GM20431 (cell line): Measurements from ENCODE around the gene RANBP17.

Source experiments
- in situ Hi-C: fragments of 300-500 bp; cut with MseI, MboI; formaldehyde crosslinking; loops from one replicate; pipeline ENCODE4 v1.15.0; 2020; ENCODE audit warnings: low sequenced_read_pairs; ENCODE audit not compliant: unreplicated experiment

RANBP17 gene

GRCh38 chr5:171309276-171310211 is 447.7 kb downstream of the RANBP17 start:
- in situ Hi-C loops, result no loop called here

- in situ Hi-C loops, result no loop called here
These were observed 448.5 kb downstream of the RANBP17 start for GRCh38 chr5:171310212-171310818.

GRCh38 chr5:171310819-171311321 is 449.1 kb downstream of the RANBP17 start:
- in situ Hi-C loops, result no loop called here

GRCh38 chr5:171311322-171312077 is 449.7 kb downstream of the RANBP17 start:
- in situ Hi-C loops, result no loop called here

GRCh38 chr5:171312129-171312974 is 450.5 kb downstream of the RANBP17 start:
- in situ Hi-C loops, result no loop called here

- in situ Hi-C loops, result no loop called here
These were observed 451.8 kb downstream of the RANBP17 start for GRCh38 chr5:171313481-171314206.

- in situ Hi-C loops, result no loop called here
These were observed 453.0 kb downstream of the RANBP17 start for GRCh38 chr5:171314728-171315385.

GRCh38 chr5:171315386-171315891 is 453.6 kb downstream of the RANBP17 start:
- in situ Hi-C loops, result no loop called here

GRCh38 chr5:171315925-171316257 is 454.1 kb downstream of the RANBP17 start:
- in situ Hi-C loops, result no loop called here

GRCh38 chr5:171316258-171317121 is 454.7 kb downstream of the RANBP17 start:
- in situ Hi-C loops, result no loop called here

GRCh38 chr5:171317230-171317629 is 455.4 kb downstream of the RANBP17 start:
- in situ Hi-C loops, result no loop called here

- in situ Hi-C loops, result no loop called here
These were observed 456.2 kb downstream of the RANBP17 start for GRCh38 chr5:171318026-171318425.

- in situ Hi-C loops, result no loop called here
These were observed 459.6 kb downstream of the RANBP17 start for GRCh38 chr5:171321447-171321846.

- in situ Hi-C loops, result no loop called here
These were observed 460.7 kb downstream of the RANBP17 start for GRCh38 chr5:171322527-171322926.

GRCh38 chr5:171323007-171323406 is 461.2 kb downstream of the RANBP17 start:
- in situ Hi-C loops, result no loop called here

GRCh38 chr5:171323806-171324632 is 462.2 kb downstream of the RANBP17 start:
- in situ Hi-C loops, result no loop called here

- in situ Hi-C loops, result loop anchor here (25.0 kb wide), 1 partner anchor 118 kb away; no protein-coding TSS in a partner anchor
These were observed 468.2 kb downstream of the RANBP17 start for GRCh38 chr5:171330021-171330420.
